Progenitor cell of endocrine pancreas (in vitro differentiated cells): ENCODE results near the gene TREML1. TPM values are rescaled to one million over a fixed set of nuclear protein-coding genes. Genes with fewer than 3 reads are reported as not detected.

Experiments used
- DNase-seq: peaks from one replicate; pipeline ENCODE4 v3.0.0; 2021; ENCODE audit warnings: low spot score; ENCODE audit not compliant: unreplicated experiment
- H3K27ac Mint-ChIP-seq: 2 replicates; pipeline ENCODE4 v1.8.0; 2021; ENCODE audit warnings: mild to moderate bottlenecking, moderate library complexity, mixed read lengths
- H3K27me3 Mint-ChIP-seq: 2 replicates; pipeline ENCODE4 v1.8.0; 2021; ENCODE audit warnings: mixed read lengths
- H3K36me3 Mint-ChIP-seq: 2 replicates; pipeline ENCODE4 v1.8.0; 2022; ENCODE audit warnings: mixed read lengths; ENCODE audit not compliant: insufficient read depth
- H3K4me1 Mint-ChIP-seq: 2 replicates; pipeline ENCODE4 v1.8.0; 2021; ENCODE audit warnings: low read depth, mixed read lengths
- H3K4me3 Mint-ChIP-seq: 2 replicates; pipeline ENCODE4 v1.8.0; 2021; ENCODE audit warnings: low read depth, mild to moderate bottlenecking, moderate library complexity, mixed read lengths
- H3K9me3 Mint-ChIP-seq: 2 replicates; pipeline ENCODE4 v1.8.0; 2021; ENCODE audit warnings: low read depth, mixed read lengths
- total RNA-seq: library from RNA; stranded (reverse); gene quantifications from 2 replicates; pipeline ENCODE4 v1.2.1, GENCODE V29; 2021
- TF ChIP-seq, protein P1 (sequence below): fragments of 200-600 bp; sonication (generic); IDR thresholded peaks from one replicate; pipeline ENCODE4 v1.5.0; 2021; ENCODE audit warnings: antibody characterized with exemption, mild to moderate bottlenecking; ENCODE audit not compliant: unreplicated experiment

Gene TREML1
- total RNA-seq, 1 donor from 2014 or later = not detected

DNA sequence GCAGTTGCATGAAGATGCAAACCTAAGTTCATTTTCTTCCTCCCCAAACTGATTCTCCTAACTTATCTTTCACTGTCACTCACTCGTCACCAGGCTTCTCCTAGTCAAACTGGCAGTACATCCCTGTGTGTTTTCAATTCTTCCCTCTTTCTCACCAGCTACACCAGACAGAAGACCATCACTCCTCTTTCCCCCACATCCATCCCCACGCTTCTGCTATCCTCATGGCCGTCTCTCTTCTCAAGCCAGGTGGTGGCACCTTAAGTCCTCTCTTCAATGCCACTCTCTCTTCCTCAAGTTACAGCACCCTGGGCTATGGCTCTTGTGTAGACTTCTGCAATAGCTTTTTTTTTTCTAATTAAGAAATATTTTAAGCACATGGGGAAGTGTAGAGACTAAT lies 23.1 kb upstream of the TREML1 start:
- H3K36me3 Mint-ChIP-seq = no peaks in the 10 kb centered on the region

DNA sequence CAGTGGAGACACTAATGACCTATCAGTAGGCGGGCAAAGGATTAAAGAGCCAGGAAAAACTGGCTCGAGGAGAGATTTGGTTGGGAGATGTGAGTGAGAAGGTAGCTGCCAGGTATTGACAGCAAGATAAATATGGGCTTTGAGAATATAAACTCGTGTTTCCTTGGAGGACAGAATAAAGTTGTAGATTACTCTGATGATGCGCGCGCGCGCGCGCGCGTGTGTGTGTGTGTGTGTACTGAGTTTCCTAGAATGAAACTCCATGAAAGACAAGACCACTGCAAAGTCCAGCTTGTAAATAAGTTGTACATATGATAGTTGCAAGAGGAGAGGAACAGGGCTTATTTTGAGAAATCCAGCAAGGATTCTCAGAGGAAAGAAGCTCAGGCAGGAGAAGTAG lies 22.0 kb upstream of the TREML1 start:
- no peak for DNase-seq
- Mint-ChIP-seq H3K36me3 (no peaks in the 10 kb centered on the region), H3K4me3 (no peak overlapping the region), H3K4me1 (no peaks in the 10 kb centered on the region), H3K9me3 (no peaks in the 10 kb centered on the region), H3K27me3 (peaks cover 13% of the 10 kb centered on the region), H3K27ac (no peak overlapping the region)
- TF ChIP-seq, protein P1, sequence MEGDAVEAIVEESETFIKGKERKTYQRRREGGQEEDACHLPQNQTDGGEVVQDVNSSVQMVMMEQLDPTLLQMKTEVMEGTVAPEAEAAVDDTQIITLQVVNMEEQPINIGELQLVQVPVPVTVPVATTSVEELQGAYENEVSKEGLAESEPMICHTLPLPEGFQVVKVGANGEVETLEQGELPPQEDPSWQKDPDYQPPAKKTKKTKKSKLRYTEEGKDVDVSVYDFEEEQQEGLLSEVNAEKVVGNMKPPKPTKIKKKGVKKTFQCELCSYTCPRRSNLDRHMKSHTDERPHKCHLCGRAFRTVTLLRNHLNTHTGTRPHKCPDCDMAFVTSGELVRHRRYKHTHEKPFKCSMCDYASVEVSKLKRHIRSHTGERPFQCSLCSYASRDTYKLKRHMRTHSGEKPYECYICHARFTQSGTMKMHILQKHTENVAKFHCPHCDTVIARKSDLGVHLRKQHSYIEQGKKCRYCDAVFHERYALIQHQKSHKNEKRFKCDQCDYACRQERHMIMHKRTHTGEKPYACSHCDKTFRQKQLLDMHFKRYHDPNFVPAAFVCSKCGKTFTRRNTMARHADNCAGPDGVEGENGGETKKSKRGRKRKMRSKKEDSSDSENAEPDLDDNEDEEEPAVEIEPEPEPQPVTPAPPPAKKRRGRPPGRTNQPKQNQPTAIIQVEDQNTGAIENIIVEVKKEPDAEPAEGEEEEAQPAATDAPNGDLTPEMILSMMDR = no peak

More for the DNA sequence above, 23.1 kb upstream of the TREML1 start:
- H3K27me3 Mint-ChIP-seq = peaks cover 12% of the 10 kb centered on the region
- TF ChIP-seq, protein P1 = no peak
- no peak overlapping the region for H3K27ac Mint-ChIP-seq
- no peak overlapping the region for H3K4me3 Mint-ChIP-seq
- no peak for DNase-seq
- H3K4me1 Mint-ChIP-seq = no peaks in the 10 kb centered on the region
- H3K9me3 Mint-ChIP-seq = no peaks in the 10 kb centered on the region

DNA sequence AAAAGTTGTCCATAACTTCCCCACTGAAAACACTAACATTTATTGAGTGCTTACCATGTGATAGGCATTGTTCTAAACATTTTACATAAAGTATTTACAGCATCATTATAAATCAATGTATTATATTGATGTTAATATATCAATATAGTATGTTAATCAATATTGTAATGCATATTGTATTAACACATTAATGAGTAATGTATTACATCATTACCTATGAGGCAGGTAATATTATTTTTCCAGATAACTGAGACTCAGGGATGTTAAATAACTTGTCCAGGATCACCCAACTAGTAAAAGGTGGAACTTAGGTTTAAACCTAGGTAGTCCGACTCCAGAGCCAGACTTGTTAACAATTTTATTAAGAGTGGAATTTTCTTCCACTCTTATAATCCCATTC lies 20.9 kb upstream of the TREML1 start:
- H3K27ac Mint-ChIP-seq = no peak overlapping the region
- H3K9me3 Mint-ChIP-seq = no peaks in the 10 kb centered on the region
- H3K36me3 Mint-ChIP-seq = no peaks in the 10 kb centered on the region
- H3K4me3 Mint-ChIP-seq = no peak overlapping the region
- TF ChIP-seq, protein P1 = no peak
- no peak for DNase-seq
- no peaks in the 10 kb centered on the region for H3K4me1 Mint-ChIP-seq
- H3K27me3 Mint-ChIP-seq = peaks cover 13% of the 10 kb centered on the region

DNA sequence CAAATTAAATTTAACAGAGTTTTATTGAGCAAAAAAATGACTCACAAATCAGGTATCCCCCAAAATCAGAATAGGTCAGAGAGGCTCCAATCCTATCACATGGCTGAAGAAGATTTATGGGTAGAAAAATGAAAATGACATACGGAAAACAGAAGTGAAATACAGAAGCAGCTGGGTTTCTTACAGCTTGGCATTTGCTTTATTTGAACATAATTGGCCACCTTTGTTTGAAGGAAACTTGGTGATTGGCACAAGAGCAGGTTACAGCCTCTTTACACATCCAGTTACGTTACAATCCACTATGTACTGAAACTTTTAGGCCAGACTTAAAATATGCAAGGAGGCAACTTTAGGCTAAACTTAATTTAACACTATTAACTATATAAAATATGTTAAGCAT lies 20.5 kb upstream of the TREML1 start:
- H3K4me1 Mint-ChIP-seq = no peaks in the 10 kb centered on the region
- H3K27ac Mint-ChIP-seq = no peak overlapping the region
- no peak for DNase-seq
- peaks cover 13% of the 10 kb centered on the region for H3K27me3 Mint-ChIP-seq
- H3K9me3 Mint-ChIP-seq = no peaks in the 10 kb centered on the region
- H3K36me3 Mint-ChIP-seq = no peaks in the 10 kb centered on the region
- H3K4me3 Mint-ChIP-seq = no peak overlapping the region
- TF ChIP-seq, protein P1 = no peak

DNA sequence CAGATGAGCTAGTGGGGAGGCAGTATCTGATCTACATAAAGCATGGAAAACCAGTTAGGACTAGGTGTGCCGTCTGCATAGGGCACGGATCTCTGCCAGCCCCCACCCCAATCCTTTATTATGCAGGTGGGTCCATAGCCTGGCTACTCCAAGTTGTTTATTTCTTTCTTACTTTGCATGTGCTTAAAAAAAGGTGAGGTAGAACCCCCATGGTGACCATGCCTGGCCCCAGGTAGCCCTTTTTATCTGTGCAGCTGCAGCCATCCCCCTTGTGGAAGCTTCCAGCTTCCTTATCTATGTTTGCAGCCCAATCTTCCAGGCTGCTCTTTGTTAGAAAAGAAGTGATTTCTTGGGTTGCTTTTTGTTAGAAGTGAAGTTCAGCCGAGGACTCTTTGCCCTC lies 17.8 kb upstream of the TREML1 start:
- H3K27ac Mint-ChIP-seq = no peak overlapping the region
- H3K9me3 Mint-ChIP-seq = no peaks in the 10 kb centered on the region
- no peak for DNase-seq
- H3K4me1 Mint-ChIP-seq = no peaks in the 10 kb centered on the region
- TF ChIP-seq, protein P1 = no peak
- H3K27me3 Mint-ChIP-seq = peaks cover 15% of the 10 kb centered on the region
- no peak overlapping the region for H3K4me3 Mint-ChIP-seq
- H3K36me3 Mint-ChIP-seq = no peaks in the 10 kb centered on the region
